ENCODE data around the gene RGS12.

DNA sequence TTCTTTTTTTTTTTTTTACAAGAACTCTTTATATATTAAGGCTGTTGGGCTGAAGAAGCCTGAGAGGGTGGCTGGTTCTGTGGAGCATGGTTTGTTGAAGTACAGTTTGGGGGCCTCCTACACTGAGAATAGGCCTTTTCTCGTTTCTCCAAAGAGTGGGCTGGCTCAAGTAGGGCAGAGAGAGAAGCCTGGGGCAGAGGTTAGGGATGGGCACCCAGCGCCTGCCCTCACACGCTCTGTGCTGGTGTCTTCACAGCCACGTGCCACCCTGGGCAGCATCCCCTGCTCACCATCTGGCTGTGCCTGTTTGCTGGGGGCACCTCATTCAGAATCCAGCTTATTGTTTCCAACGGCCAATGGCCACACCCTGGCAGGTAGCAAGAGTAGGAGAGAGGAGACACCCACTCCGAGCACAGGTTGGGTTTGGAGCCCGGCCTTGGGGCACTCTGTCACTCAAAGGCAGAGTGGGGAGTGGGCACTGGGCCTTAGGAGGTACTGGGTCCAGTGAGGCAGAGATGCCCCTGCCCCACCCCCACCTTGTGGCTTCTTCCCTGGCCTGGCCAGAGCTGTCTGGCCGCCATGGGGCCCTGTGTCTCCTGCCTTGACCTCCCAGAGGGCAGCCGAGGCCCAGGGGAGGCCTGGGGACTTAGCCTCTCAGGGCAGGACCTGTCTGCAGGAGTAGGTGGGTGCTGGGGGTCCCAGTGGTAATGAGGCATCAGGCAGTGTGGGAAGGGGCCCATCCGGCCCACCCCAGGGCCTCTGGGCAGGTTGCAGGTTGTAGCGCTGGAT lies 40.9 kb upstream of the RGS12 start:
- TF ChIP-seq, protein P1, sequence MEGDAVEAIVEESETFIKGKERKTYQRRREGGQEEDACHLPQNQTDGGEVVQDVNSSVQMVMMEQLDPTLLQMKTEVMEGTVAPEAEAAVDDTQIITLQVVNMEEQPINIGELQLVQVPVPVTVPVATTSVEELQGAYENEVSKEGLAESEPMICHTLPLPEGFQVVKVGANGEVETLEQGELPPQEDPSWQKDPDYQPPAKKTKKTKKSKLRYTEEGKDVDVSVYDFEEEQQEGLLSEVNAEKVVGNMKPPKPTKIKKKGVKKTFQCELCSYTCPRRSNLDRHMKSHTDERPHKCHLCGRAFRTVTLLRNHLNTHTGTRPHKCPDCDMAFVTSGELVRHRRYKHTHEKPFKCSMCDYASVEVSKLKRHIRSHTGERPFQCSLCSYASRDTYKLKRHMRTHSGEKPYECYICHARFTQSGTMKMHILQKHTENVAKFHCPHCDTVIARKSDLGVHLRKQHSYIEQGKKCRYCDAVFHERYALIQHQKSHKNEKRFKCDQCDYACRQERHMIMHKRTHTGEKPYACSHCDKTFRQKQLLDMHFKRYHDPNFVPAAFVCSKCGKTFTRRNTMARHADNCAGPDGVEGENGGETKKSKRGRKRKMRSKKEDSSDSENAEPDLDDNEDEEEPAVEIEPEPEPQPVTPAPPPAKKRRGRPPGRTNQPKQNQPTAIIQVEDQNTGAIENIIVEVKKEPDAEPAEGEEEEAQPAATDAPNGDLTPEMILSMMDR (IDR thresholded peaks at IDR 0.05): no peak
- TF ChIP-seq POLR2A (IDR thresholded peaks at IDR 0.05): no peak
